Esophagus squamous epithelium (tissue), 5 donors: ENCODE measurements around the gene CASP3. TPM values are rescaled to one million over a fixed set of nuclear protein-coding genes. Genes with fewer than 3 reads are reported as not detected.
"Not testable (repeated sequence)": the region's sequence is repeated elsewhere in the genome, so short reads cannot be mapped to it uniquely, and the experiment has no call there.

Source experiments
- DNase-seq: peaks from one replicate; lab custom pipeline; 2025; lab: John Stamatoyannopoulos, UW
- H3K27ac ChIP-seq, 4 donors: fragments of 200-600 bp; sonication (generic); one replicate each; pipeline ENCODE4 v1.5.1; 2016 to 2019; ENCODE audit warnings: mild to moderate bottlenecking in 1 of 4
- H3K27me3 ChIP-seq, 4 donors: fragments of 200-600 bp; sonication (generic); 1 replicate in 3 of 4; 2 replicates in 1 of 4; pipeline versions ENCODE4 v1.5.1 to v1.6.0; 2017 to 2021; ENCODE audit warnings: antibody characterized with exemption in 1 of 4
- H3K36me3 ChIP-seq, 3 donors: fragments of 200-600 bp; sonication (generic); one replicate each; pipeline ENCODE4 v1.5.1; 2016 to 2019
- H3K4me1 ChIP-seq, 3 donors: fragments of 200-600 bp; sonication (generic); one replicate each; pipeline ENCODE4 v1.5.1; 2017 to 2019
- H3K4me3 ChIP-seq, 4 donors: fragments of 200-600 bp; sonication (generic); 1 replicate in 3 of 4; 2 replicates in 1 of 4; pipeline ENCODE4 v1.5.1; 2016 to 2019; ENCODE audit warnings: mild to moderate bottlenecking in 2 of 4, moderate library complexity in 1 of 4
- H3K9me3 ChIP-seq, 3 donors: fragments of 200-600 bp; sonication (generic); one replicate each; pipeline ENCODE4 v1.5.1; 2016 to 2019
- POLR2A ChIP-seq, 4 donors: fragments of 450-650 bp; IDR thresholded peaks; one replicate each; pipeline ENCODE4 v1.6.1; 2017; ENCODE audit warnings: antibody characterized with exemption in 4 of 4, mild to moderate bottlenecking in 4 of 4, moderate library complexity in 3 of 4
- WGBS, 2 donors: methylation state at CpG; one replicate each; pipeline ENCODE4 v1.1.5; 2018; 5-methylcytosine and 5-hydroxymethylcytosine counted together
- intact Hi-C: fragments of 100-400 bp; cut with DNase I; formaldehyde crosslinking; loops from one replicate; pipeline ENCODE4 v1.15.0; 2022
- total RNA-seq, 4 donors: library from RNA; depleted of rRNA; stranded (reverse); fragments of >200 nt; gene quantifications; one replicate each; pipeline ENCODE4 v1.1.0, GENCODE V29; 2016
- TF ChIP-seq, protein P1 (sequence below), 6 experiments: fragments of 450-650 bp in 4 of 6; fragments of 200-600 bp in 2 of 6; sonication (generic) in 2 of 6; IDR thresholded peaks; one replicate each; pipeline ENCODE4 v1.5.1; 2016 to 2019; ENCODE audit warnings: antibody characterized with exemption in 6 of 6, mild to moderate bottlenecking in 4 of 6, moderate library complexity in 4 of 6
- donor health status: DM: yes; HTN: yes; CAD: no.

CASP3 gene
- total RNA-seq, 4 donors from 2014 or later: 22.9 to 48.0 (median 28.5) TPM

DNA sequence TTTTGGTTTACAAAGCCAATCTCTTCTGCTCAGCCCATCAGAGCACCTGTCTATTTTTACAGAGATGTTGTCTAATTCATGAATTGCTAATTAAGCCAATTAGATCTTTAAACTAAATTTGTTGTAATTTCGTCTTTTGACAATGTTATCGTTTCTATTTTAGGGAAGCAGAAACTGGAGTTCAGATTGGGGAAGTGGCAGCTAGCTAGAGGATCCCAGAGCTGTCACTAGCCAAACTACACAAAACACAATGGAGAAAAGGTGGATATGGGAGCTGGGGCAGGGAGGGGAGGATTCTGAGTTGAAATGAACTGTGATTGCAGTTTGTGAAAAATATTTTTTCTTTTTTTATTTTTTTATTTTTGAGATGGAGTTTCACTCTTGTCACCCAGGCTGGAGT is 35.8 kb downstream of the CASP3 start:
- Histone ChIP-seq H3K4me3 (no peak overlapping the region), H3K27ac (no peak overlapping the region), H3K4me1 (peaks cover 0 to 8% (median 0%) of the 10 kb centered on the region in 3 donors), H3K36me3 (no peaks in the 10 kb centered on the region), H3K9me3 (peaks cover 0 to 3% (median 0%) of the 10 kb centered on the region in 3 donors), H3K27me3 (no peaks in the 10 kb centered on the region)
- intact Hi-C loops: no loop called here
- 59 to 97% methylated on average over 2 of the region's 2 CpGs for WGBS, 2 donors
- no peak for DNase-seq
- TF ChIP-seq, protein P1, sequence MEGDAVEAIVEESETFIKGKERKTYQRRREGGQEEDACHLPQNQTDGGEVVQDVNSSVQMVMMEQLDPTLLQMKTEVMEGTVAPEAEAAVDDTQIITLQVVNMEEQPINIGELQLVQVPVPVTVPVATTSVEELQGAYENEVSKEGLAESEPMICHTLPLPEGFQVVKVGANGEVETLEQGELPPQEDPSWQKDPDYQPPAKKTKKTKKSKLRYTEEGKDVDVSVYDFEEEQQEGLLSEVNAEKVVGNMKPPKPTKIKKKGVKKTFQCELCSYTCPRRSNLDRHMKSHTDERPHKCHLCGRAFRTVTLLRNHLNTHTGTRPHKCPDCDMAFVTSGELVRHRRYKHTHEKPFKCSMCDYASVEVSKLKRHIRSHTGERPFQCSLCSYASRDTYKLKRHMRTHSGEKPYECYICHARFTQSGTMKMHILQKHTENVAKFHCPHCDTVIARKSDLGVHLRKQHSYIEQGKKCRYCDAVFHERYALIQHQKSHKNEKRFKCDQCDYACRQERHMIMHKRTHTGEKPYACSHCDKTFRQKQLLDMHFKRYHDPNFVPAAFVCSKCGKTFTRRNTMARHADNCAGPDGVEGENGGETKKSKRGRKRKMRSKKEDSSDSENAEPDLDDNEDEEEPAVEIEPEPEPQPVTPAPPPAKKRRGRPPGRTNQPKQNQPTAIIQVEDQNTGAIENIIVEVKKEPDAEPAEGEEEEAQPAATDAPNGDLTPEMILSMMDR (IDR thresholded peaks at IDR 0.05): no peak
- no peak for TF ChIP-seq POLR2A (IDR thresholded peaks at IDR 0.05)

- no peak for TF ChIP-seq POLR2A (IDR thresholded peaks at IDR 0.05)
- TF ChIP-seq, protein P1 (IDR thresholded peaks at IDR 0.05): no peak
- no peak overlapping the region for H3K4me3 ChIP-seq
- no peaks in the 10 kb centered on the region for H3K27me3 ChIP-seq
- H3K9me3 ChIP-seq: peaks cover 0 to 3% (median 0%) of the 10 kb centered on the region in 3 donors
- WGBS, 2 donors: 81 to 88% methylated on average over 2 to 3 of the region's 3 CpGs
- no peaks in the 10 kb centered on the region for H3K36me3 ChIP-seq
- intact Hi-C loops: no loop called here
- no peak for DNase-seq
- H3K27ac ChIP-seq: peak overlapping the region in 1 of 4 donors; percentile 38
- H3K4me1 ChIP-seq: no peaks in the 10 kb centered on the region
Measured at GRCh38 chr4:184612074-184612473, 37.2 kb downstream of the CASP3 start.

DNA sequence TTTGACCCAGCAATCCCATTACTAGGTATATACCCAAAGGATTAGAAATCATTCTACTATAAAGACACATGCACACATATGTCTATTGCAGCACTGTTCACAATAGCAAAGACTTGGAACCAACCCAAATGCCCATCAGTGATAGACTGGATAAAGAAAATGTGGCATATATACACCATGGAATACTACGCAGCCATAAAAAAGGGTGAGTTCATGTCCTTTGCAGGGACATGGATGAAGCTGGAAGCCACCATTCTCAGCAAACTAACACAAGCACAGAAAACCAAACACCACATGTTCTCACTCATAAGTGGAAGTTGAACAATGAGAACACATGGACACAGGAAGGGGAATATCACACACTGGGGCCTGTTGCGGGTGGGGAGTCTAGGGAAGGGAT is 41.8 kb downstream of the CASP3 start:
- H3K27ac ChIP-seq, H3K4me1 ChIP-seq, DNase-seq, H3K27me3 ChIP-seq, H3K4me3 ChIP-seq, H3K36me3 ChIP-seq, intact Hi-C loops: not testable (repeated sequence)
- 82 to 96% methylated on average over 2 of the region's 2 CpGs for WGBS, 2 donors
- H3K9me3 ChIP-seq: peaks cover 0 to 16% (median 5%) of the 10 kb centered on the region in 3 donors

DNA sequence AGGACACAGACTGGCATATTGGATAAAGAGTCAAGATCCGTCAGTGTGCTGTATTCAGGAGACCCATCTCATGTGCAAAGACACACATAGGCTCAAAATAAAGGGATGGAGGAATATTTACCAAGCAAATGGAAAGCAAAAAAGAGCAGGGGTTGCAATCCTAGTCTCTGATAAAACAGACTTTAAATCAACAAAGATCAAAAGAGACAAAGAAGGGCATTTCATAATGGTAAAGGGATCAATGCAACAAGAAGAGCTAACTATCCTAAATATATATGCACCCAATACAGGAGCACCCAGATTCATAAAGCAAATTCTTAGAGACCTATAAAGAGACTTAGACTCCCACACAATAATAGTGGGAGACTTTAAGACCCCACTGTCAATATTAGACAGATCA is 46.4 kb downstream of the CASP3 start:
- DNase-seq, H3K4me3 ChIP-seq, H3K36me3 ChIP-seq, H3K27me3 ChIP-seq, H3K27ac ChIP-seq, intact Hi-C loops, H3K4me1 ChIP-seq: not testable (repeated sequence)
- 0% methylated on average over 1 of the region's 1 CpG for WGBS, 2 donors
- H3K9me3 ChIP-seq: peaks cover 0 to 16% (median 5%) of the 10 kb centered on the region in 3 donors

GRCh38 chr4:184600982-184601381 is 48.3 kb downstream of the CASP3 start:
- DNase-seq, intact Hi-C loops, H3K36me3 ChIP-seq, H3K4me3 ChIP-seq, H3K27me3 ChIP-seq, H3K27ac ChIP-seq, H3K4me1 ChIP-seq: not testable (repeated sequence)
- peaks cover 0 to 12% (median 5%) of the 10 kb centered on the region in 3 donors for H3K9me3 ChIP-seq
- WGBS, 2 donors: 80% methylated on average over 2 of the region's 8 CpGs

- intact Hi-C loops: no loop called here
- TF ChIP-seq, protein P1 (IDR thresholded peaks at IDR 0.05): no peak
- TF ChIP-seq POLR2A (IDR thresholded peaks at IDR 0.05): no peak
- Histone ChIP-seq H3K9me3 (peaks cover 0 to 8% (median 5%) of the 10 kb centered on the region in 3 donors), H3K36me3 (no peaks in the 10 kb centered on the region), H3K4me3 (no peak overlapping the region), H3K4me1 (no peaks in the 10 kb centered on the region), H3K27me3 (peaks cover 0 to 10% (median 0%) of the 10 kb centered on the region in 4 donors), H3K27ac (no peak overlapping the region)
- WGBS, 2 donors: 70 to 73% methylated on average over 7 of the region's 7 CpGs
- DNase-seq: no peak
Measured at GRCh38 chr4:184599492-184600135, 49.6 kb downstream of the CASP3 start.
